ENCODE results near the gene SPG21. TPM values are rescaled to one million over a fixed set of nuclear protein-coding genes. Genes with fewer than 3 reads are reported as not detected.

Gene SPG21
- total and polyA plus RNA-seq, 2 of the 4 experiments (the other 2 are of a cell fraction): 59.9 to 60.8 TPM

DNA sequence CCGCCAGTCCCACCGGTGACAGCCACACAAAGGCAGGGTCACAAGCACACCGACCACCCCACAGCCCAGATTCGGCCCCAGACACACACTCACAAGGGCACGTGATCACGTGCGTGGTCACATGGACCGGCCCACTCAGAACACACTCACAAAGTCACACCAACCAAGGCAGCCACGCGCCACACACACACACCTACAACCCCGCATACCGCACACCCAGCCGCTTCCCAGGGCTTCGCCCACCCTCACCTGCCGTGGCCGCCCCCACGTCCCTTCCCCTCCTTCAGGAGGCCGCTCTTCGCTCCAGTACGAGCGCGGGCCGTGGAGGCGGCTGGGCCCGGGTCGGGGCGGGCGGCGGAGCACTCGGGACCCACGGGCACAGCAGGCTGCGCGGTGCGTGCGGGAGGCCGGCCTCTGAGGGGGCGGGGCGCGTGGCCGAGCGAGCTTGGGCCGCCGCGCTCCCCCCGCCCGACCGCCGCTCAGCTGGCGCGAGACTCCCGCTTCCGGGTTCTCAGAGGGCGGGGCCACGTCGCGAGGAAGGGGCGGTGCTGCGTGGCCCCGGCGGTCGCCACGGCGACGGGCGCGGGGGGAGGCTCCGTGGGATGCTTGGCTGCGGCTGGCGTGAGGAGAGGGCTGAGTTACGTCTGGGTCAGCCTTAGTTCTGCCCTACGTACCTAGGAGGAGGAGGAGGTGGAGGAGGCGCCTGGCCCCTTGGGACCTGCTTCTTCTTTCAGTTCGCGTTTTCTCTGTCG lies at the start of gene SPG21 (continued):
- TF ChIP-seq, protein P1, sequence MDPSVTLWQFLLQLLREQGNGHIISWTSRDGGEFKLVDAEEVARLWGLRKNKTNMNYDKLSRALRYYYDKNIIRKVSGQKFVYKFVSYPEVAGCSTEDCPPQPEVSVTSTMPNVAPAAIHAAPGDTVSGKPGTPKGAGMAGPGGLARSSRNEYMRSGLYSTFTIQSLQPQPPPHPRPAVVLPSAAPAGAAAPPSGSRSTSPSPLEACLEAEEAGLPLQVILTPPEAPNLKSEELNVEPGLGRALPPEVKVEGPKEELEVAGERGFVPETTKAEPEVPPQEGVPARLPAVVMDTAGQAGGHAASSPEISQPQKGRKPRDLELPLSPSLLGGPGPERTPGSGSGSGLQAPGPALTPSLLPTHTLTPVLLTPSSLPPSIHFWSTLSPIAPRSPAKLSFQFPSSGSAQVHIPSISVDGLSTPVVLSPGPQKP (IDR thresholded peaks at IDR 0.05; ENCODE audit: borderline replicate concordance, low read depth, low read length): no peak
- TF ChIP-seq RCOR1 (IDR thresholded peaks at IDR 0.05; ENCODE audit: insufficient replicate concordance, low read length) (no peak), RAD21 (IDR thresholded peaks at IDR 0.05; ENCODE audit: low read length) (peak; percentile 5; the same call in 1 of the 2 replicates), SMC3 (IDR thresholded peaks at IDR 0.05; ENCODE audit: low read depth, low read length) (no peak)
